Measurements from ENCODE around the gene ZNF10. TPM values are rescaled to one million over a fixed set of nuclear protein-coding genes. Genes with fewer than 3 reads are reported as not detected.

Gene ZNF10
- 31.8 TPM for total RNA-seq

GRCh38 chr12:133130038-133130807 lies at the start of gene ZNF10, which contains the start of gene ZNF891:
Gene ZNF10, plus strand, starts transcription at chr12:133130627. Its CDS starts 13,866 bp downstream, at chr12:133144493.
Gene ZNF891, minus strand, starts transcription at chr12:133130274. Its CDS starts 8,356 bp downstream, at chr12:133121918.

GRCh38 chr12:133181238-133181959 lies 51.0 kb downstream of the ZNF10 start, which contains the start of gene ZNF268:
Gene ZNF268, plus strand, starts transcription at chr12:133181495. Its CDS starts 503 bp downstream, at chr12:133181998.

Other genes starting within 250 kb of the ZNF10 start
- 29.7 TPM for gene CHFR, start 243.0 kb upstream of the ZNF10 start, total RNA-seq
- gene ZNF605, start 174.3 kb upstream of the ZNF10 start, total RNA-seq: 18.9 TPM
- 24.6 TPM for gene ZNF26, start 144.3 kb upstream of the ZNF10 start, total RNA-seq
- gene ZNF84, start 93.1 kb upstream of the ZNF10 start, total RNA-seq: 55.1 TPM
- 23.3 TPM for gene ZNF140, start 49.7 kb upstream of the ZNF10 start, total RNA-seq
- 4.4 TPM for gene ZNF891, start 353 bp upstream of the ZNF10 start, total RNA-seq
- gene ZNF268, start 50.9 kb downstream of the ZNF10 start, total RNA-seq: 53.6 TPM
- not detected for gene ANHX, start 105.2 kb downstream of the ZNF10 start, total RNA-seq